HG03108 (cell line): ENCODE measurements around the gene TRMT61A.

Experiments used
- ATAC-seq: cut with Tn5 transposase; IDR thresholded peaks from one replicate; pipeline ENCODE4 v1.9.1; 2021; ENCODE audit warnings: moderate library complexity; ENCODE audit not compliant: unreplicated experiment

The TRMT61A gene

GRCh38 chr14:103561381-103562178, 32.6 kb downstream of the TRMT61A start:
- peak; percentile 11 for ATAC-seq

- ATAC-seq, result peak; percentile 21
Observed at GRCh38 chr14:103562179-103562428, 33.1 kb downstream of the TRMT61A start.

GRCh38 chr14:103562429-103563225, 33.6 kb downstream of the TRMT61A start, which contains the start of the genes BAG5 and COA8:
Gene BAG5 (minus strand): TSS chr14:103562657. CDS start chr14:103561164, 1,493 bp downstream.
Gene COA8 (plus strand): TSS chr14:103562960. CDS start chr14:103563002, 42 bp downstream.
- peak; percentile 81 for ATAC-seq

GRCh38 chr14:103563226-103563620, 34.2 kb downstream of the TRMT61A start:
- no peak for ATAC-seq

- no peak for ATAC-seq
Observed at GRCh38 chr14:103563844-103564505, 35.0 kb downstream of the TRMT61A start.

- ATAC-seq, result no peak
Observed at GRCh38 chr14:103568952-103569351, 40.0 kb downstream of the TRMT61A start.

- ATAC-seq, result no peak
Observed at GRCh38 chr14:103569408-103569807, 40.4 kb downstream of the TRMT61A start.

GRCh38 chr14:103574104-103574503, 45.1 kb downstream of the TRMT61A start:
- no peak for ATAC-seq

- ATAC-seq, result no peak
Observed at GRCh38 chr14:103574707-103575285, 45.8 kb downstream of the TRMT61A start.

- no peak for ATAC-seq
Observed at GRCh38 chr14:103576371-103577024, 47.5 kb downstream of the TRMT61A start.

- ATAC-seq, result no peak
Observed at GRCh38 chr14:103578401-103579075, 49.5 kb downstream of the TRMT61A start.

- no peak for ATAC-seq
Observed at GRCh38 chr14:103581206-103581605, 52.2 kb downstream of the TRMT61A start.

GRCh38 chr14:103581954-103582703, 53.1 kb downstream of the TRMT61A start:
- no peak for ATAC-seq

GRCh38 chr14:103584326-103584915, 55.4 kb downstream of the TRMT61A start:
- ATAC-seq, result no peak
